ENCODE data around the gene BTF3.

The BTF3 gene

DNA sequence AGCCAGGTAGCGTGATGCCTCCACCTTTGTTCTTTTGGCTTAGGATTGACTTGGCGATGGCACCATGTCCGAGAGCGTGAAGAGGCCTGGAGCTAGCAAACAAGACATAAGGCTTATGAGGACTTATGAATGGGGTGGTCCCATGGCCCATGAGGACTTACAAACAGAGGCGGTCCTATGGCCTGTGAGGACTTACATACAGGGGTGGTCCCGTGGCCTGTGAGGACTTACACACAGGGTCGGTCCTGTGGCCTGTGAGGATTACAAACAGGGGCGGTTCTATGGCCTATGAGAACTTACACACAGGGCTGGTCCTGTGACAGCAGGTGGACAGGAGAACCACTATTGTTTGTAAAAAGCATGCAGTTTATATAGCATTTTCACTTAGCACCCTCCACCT, 28.4 kb upstream of the BTF3 start:
- H3K27me3 ChIP-seq (ENCODE audit: insufficient read depth, low read length) = no peaks in the 10 kb centered on the region
- no peak overlapping the region for H3K4me3 ChIP-seq (ENCODE audit: low read depth, low read length)
- H3K79me2 ChIP-seq (ENCODE audit: control insufficient read depth, insufficient read depth, low read length, poor library complexity) = no peaks in the 10 kb centered on the region
- H3K9ac ChIP-seq (ENCODE audit: low read length) = no peak overlapping the region
- no peak overlapping the region for H4K91ac ChIP-seq (ENCODE audit: low read depth, low read length)
- H3K36me3 ChIP-seq (ENCODE audit: control insufficient read depth in 1 of 2, insufficient read depth in 2 of 2, low read length in 2 of 2) = no peaks in the 10 kb centered on the region
- no peak for DNase-seq
- no peak overlapping the region for H2AFZ ChIP-seq (ENCODE audit: insufficient read depth, low read length, poor library complexity)
- H3K9me3 ChIP-seq (ENCODE audit: insufficient read depth, low read depth, low read length) = peaks cover 3% of the 10 kb centered on the region
- no peak overlapping the region for H3K4ac ChIP-seq (ENCODE audit: low read depth, low read length)
- no CpG with 5 or more reads among the region's 8 CpGs for WGBS (ENCODE audit: extremely low coverage, insufficient coverage, insufficient read length)
- no peak overlapping the region for H3K4me2 ChIP-seq (ENCODE audit: low read length)
- no peak overlapping the region for H2AK5ac ChIP-seq (ENCODE audit: low read length)
- H3K4me1 ChIP-seq (ENCODE audit: control insufficient read depth in 1 of 2, insufficient read depth in 2 of 2, low read length in 2 of 2) = no peaks in the 10 kb centered on the region
- no peaks in the 10 kb centered on the region for H3K79me1 ChIP-seq (ENCODE audit: low read length)
- H2BK12ac ChIP-seq (ENCODE audit: low read length) = no peak overlapping the region
- H2BK5ac ChIP-seq (ENCODE audit: low read depth, low read length, poor library complexity) = no peak overlapping the region
- H4K8ac ChIP-seq (ENCODE audit: low read depth, low read length) = no peak overlapping the region
- H4K12ac ChIP-seq (ENCODE audit: low read depth, low read length) = no peak overlapping the region
- H2BK120ac ChIP-seq (ENCODE audit: insufficient read depth, low read length, poor library complexity) = no peak overlapping the region
- no peak overlapping the region for H3K27ac ChIP-seq (ENCODE audit: low read depth, low read length)
- H3K14ac ChIP-seq (ENCODE audit: low read length) = no peak overlapping the region
- H3K18ac ChIP-seq (ENCODE audit: low read length) = no peak overlapping the region
- no peak overlapping the region for H3K23ac ChIP-seq (ENCODE audit: low read length)

DNA sequence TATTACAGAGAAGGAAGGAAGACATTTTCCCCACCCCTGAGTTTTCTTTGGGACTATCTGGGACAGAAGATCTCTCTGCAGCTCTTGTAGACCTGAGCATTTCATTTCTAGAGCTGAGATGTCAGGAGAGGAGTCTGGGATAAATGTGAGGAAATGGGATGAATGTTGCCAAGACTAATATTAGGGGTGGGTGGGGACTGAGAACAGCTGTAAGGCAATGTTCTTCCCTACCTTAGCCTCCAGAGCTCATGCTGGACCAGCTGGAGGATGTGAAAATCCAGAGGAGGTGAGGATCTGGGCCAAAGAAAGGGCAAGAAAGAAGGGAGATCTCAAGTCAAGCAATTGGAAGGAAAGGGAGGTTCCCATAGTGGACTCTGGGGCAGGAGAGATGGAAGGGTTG, 26.6 kb upstream of the BTF3 start:
- H3K79me2 ChIP-seq (ENCODE audit: control insufficient read depth, insufficient read depth, low read length, poor library complexity) = no peaks in the 10 kb centered on the region
- no peaks in the 10 kb centered on the region for H3K4me1 ChIP-seq (ENCODE audit: control insufficient read depth in 1 of 2, insufficient read depth in 2 of 2, low read length in 2 of 2)
- no peak overlapping the region for H2BK120ac ChIP-seq (ENCODE audit: insufficient read depth, low read length, poor library complexity)
- H3K23ac ChIP-seq (ENCODE audit: low read length) = no peak overlapping the region
- no peaks in the 10 kb centered on the region for H3K36me3 ChIP-seq (ENCODE audit: control insufficient read depth in 1 of 2, insufficient read depth in 2 of 2, low read length in 2 of 2)
- H3K9ac ChIP-seq (ENCODE audit: low read length) = no peak overlapping the region
- H2AK5ac ChIP-seq (ENCODE audit: low read length) = no peak overlapping the region
- no peak overlapping the region for H3K27ac ChIP-seq (ENCODE audit: low read depth, low read length)
- H2BK12ac ChIP-seq (ENCODE audit: low read length) = no peak overlapping the region
- H2BK5ac ChIP-seq (ENCODE audit: low read depth, low read length, poor library complexity) = no peak overlapping the region
- H3K18ac ChIP-seq (ENCODE audit: low read length) = no peak overlapping the region
- no peak overlapping the region for H4K8ac ChIP-seq (ENCODE audit: low read depth, low read length)
- H3K4ac ChIP-seq (ENCODE audit: low read depth, low read length) = no peak overlapping the region
- no peaks in the 10 kb centered on the region for H3K27me3 ChIP-seq (ENCODE audit: insufficient read depth, low read length)
- no peak overlapping the region for H2AFZ ChIP-seq (ENCODE audit: insufficient read depth, low read length, poor library complexity)
- H4K91ac ChIP-seq (ENCODE audit: low read depth, low read length) = no peak overlapping the region
- H3K14ac ChIP-seq (ENCODE audit: low read length) = no peak overlapping the region
- no peaks in the 10 kb centered on the region for H3K79me1 ChIP-seq (ENCODE audit: low read length)
- H4K12ac ChIP-seq (ENCODE audit: low read depth, low read length) = no peak overlapping the region
- H3K4me3 ChIP-seq (ENCODE audit: low read depth, low read length) = no peak overlapping the region
- H3K9me3 ChIP-seq (ENCODE audit: insufficient read depth, low read depth, low read length) = peaks cover 3% of the 10 kb centered on the region
- no peak overlapping the region for H3K4me2 ChIP-seq (ENCODE audit: low read length)
- no peak for DNase-seq

DNA sequence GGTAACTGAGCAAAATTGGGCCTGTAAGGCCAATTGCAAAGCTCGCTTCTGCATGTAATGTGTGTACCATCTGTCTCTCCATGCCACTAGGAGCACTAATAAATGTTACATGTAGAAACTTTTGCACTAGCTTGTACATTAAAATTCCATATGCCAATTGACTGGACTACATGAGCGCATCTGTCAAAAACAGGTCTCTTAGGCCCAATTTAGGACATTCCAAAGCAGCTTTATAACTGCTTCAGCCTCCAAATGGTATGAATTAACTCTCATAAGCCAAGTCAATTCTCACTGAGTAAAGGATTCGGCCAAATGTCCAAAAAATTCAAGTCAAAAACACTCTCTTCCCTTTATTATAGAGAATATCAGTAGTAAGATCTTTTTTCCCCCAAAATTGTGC, 26.1 kb upstream of the BTF3 start:
- Histone ChIP-seq H2AK5ac (ENCODE audit: low read length) (no peak overlapping the region), H2AFZ (ENCODE audit: insufficient read depth, low read length, poor library complexity) (no peak overlapping the region), H2BK5ac (ENCODE audit: low read depth, low read length, poor library complexity) (no peak overlapping the region), H3K9me3 (ENCODE audit: insufficient read depth, low read depth, low read length) (peaks cover 3% of the 10 kb centered on the region), H3K4me2 (ENCODE audit: low read length) (no peak overlapping the region), H3K27me3 (ENCODE audit: insufficient read depth, low read length) (no peaks in the 10 kb centered on the region), H3K4ac (ENCODE audit: low read depth, low read length) (no peak overlapping the region), H3K79me1 (ENCODE audit: low read length) (no peaks in the 10 kb centered on the region), H3K79me2 (ENCODE audit: control insufficient read depth, insufficient read depth, low read length, poor library complexity) (no peaks in the 10 kb centered on the region), H4K12ac (ENCODE audit: low read depth, low read length) (no peak overlapping the region), H3K23ac (ENCODE audit: low read length) (no peak overlapping the region), H3K4me1 (ENCODE audit: control insufficient read depth in 1 of 2, insufficient read depth in 2 of 2, low read length in 2 of 2) (no peaks in the 10 kb centered on the region), H3K4me3 (ENCODE audit: low read depth, low read length) (no peak overlapping the region), H2BK120ac (ENCODE audit: insufficient read depth, low read length, poor library complexity) (no peak overlapping the region), H2BK12ac (ENCODE audit: low read length) (no peak overlapping the region), H3K27ac (ENCODE audit: low read depth, low read length) (no peak overlapping the region), H4K91ac (ENCODE audit: low read depth, low read length) (no peak overlapping the region), H3K36me3 (ENCODE audit: control insufficient read depth in 1 of 2, insufficient read depth in 2 of 2, low read length in 2 of 2) (no peaks in the 10 kb centered on the region), H3K9ac (ENCODE audit: low read length) (no peak overlapping the region), H4K8ac (ENCODE audit: low read depth, low read length) (no peak overlapping the region), H3K14ac (ENCODE audit: low read length) (no peak overlapping the region), H3K18ac (ENCODE audit: low read length) (no peak overlapping the region)
- no CpG with 5 or more reads among the region's 3 CpGs for WGBS (ENCODE audit: extremely low coverage, insufficient coverage, insufficient read length)
- DNase-seq = no peak

DNA sequence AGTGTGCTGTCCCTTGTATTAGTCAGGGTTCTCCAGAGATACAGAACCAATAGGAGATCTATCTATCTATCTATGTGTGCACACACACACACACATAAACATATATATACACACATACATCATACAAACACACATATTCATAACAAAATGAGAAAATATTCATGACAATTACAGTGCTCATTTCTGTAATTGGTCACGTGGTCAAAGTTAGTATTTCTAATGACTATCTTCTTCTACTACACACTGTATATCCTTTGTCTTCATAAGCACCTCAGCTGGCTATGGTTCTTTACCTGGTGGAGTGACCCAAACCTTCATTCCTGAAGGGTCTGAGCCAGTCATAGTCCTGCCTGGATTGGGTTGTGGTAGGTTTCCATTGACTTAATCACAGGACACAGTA, 17.7 kb upstream of the BTF3 start:
- no peak overlapping the region for H2BK12ac ChIP-seq (ENCODE audit: low read length)
- no peak overlapping the region for H4K8ac ChIP-seq (ENCODE audit: low read depth, low read length)
- DNase-seq = no peak
- WGBS (ENCODE audit: extremely low coverage, insufficient coverage, insufficient read length) = no CpG with 5 or more reads among the region's 1 CpG
- no peak overlapping the region for H3K14ac ChIP-seq (ENCODE audit: low read length)
- no peak overlapping the region for H4K12ac ChIP-seq (ENCODE audit: low read depth, low read length)
- H2BK120ac ChIP-seq (ENCODE audit: insufficient read depth, low read length, poor library complexity) = no peak overlapping the region
- H3K4me3 ChIP-seq (ENCODE audit: low read depth, low read length) = no peak overlapping the region
- H3K23ac ChIP-seq (ENCODE audit: low read length) = no peak overlapping the region
- H3K79me1 ChIP-seq (ENCODE audit: low read length) = no peaks in the 10 kb centered on the region
- no peak overlapping the region for H3K4me2 ChIP-seq (ENCODE audit: low read length)
- H3K4me1 ChIP-seq (ENCODE audit: control insufficient read depth in 1 of 2, insufficient read depth in 2 of 2, low read length in 2 of 2) = no peaks in the 10 kb centered on the region
- no peaks in the 10 kb centered on the region for H3K36me3 ChIP-seq (ENCODE audit: control insufficient read depth in 1 of 2, insufficient read depth in 2 of 2, low read length in 2 of 2)
- H2BK5ac ChIP-seq (ENCODE audit: low read depth, low read length, poor library complexity) = no peak overlapping the region
- peaks cover 2% of the 10 kb centered on the region for H3K9me3 ChIP-seq (ENCODE audit: insufficient read depth, low read depth, low read length)
- H3K79me2 ChIP-seq (ENCODE audit: control insufficient read depth, insufficient read depth, low read length, poor library complexity) = no peaks in the 10 kb centered on the region
- no peak overlapping the region for H3K27ac ChIP-seq (ENCODE audit: low read depth, low read length)
- no peak overlapping the region for H3K4ac ChIP-seq (ENCODE audit: low read depth, low read length)
- H3K27me3 ChIP-seq (ENCODE audit: insufficient read depth, low read length) = no peaks in the 10 kb centered on the region
- no peak overlapping the region for H3K9ac ChIP-seq (ENCODE audit: low read length)
- H3K18ac ChIP-seq (ENCODE audit: low read length) = no peak overlapping the region
- H4K91ac ChIP-seq (ENCODE audit: low read depth, low read length) = no peak overlapping the region
- no peak overlapping the region for H2AFZ ChIP-seq (ENCODE audit: insufficient read depth, low read length, poor library complexity)
- H2AK5ac ChIP-seq (ENCODE audit: low read length) = no peak overlapping the region

Measured in trophoblast cell (in vitro differentiated cells and primary cell).